IMR-90 (cell line): ENCODE measurements around the gene GNB5. TPM values are rescaled to one million over a fixed set of nuclear protein-coding genes. Genes with fewer than 3 reads are reported as not detected.

ENCODE experiments used
- ATAC-seq: fragments of 200-7000 bp; cut with Tn5 transposase; 2 replicates; pipeline ENCODE4 v1.9.1; 2020; ENCODE audit warnings: low read depth, mild to moderate bottlenecking, moderate library complexity
- BruUV-seq: library from RNA; stranded (reverse); fragments of 400-500 nt; replicated peaks from 2 replicates; lab custom pipeline; 2021; lab: Mats Ljungman, UMichigan
- CTCF ChIA-PET: fragments of 300-600 bp; formaldehyde crosslinking; extraction: SDS; loops from one replicate; lab custom pipeline; 2021; ENCODE audit warnings: antibody characterized with exemption; lab: Yijun Ruan, JAX
- POLR2A ChIA-PET: fragments of 300-600 bp; sonication (Branson Sonifier 250); formaldehyde crosslinking; loops from one replicate; lab custom pipeline; 2022; ENCODE audit warnings: antibody characterized with exemption; ENCODE audit not compliant: unreplicated experiment; lab: Charles Lee
- DNase-seq: peaks from one replicate; pipeline ENCODE4 v3.0.0; 2013
- H2AFZ ChIP-seq: replicated peaks from 2 replicates; pipeline ENCODE3; 2013; ENCODE audit warnings: low read length, mild to moderate bottlenecking; ENCODE audit not compliant: poor library complexity
- H2AK5ac ChIP-seq: 2 replicates; pipeline ENCODE4 v1.6.1; 2013; ENCODE audit warnings: low read depth, low read length, inconsistent platforms
- H2AK9ac ChIP-seq: replicated peaks from 2 replicates; pipeline ENCODE3; 2013; ENCODE audit warnings: mild to moderate bottlenecking, low read depth, low read length, moderate library complexity; ENCODE audit not compliant: poor library complexity
- H2BK120ac ChIP-seq: 2 replicates; pipeline ENCODE4 v1.6.1; 2013; ENCODE audit warnings: low read depth, low read length, inconsistent platforms
- H2BK15ac ChIP-seq: 3 replicates; pipeline ENCODE4 v1.6.1; 2013; ENCODE audit warnings: low read depth, low read length, inconsistent platforms
- H2BK20ac ChIP-seq: 2 replicates; pipeline ENCODE4 v1.6.1; 2013; ENCODE audit warnings: low read depth, mild to moderate bottlenecking, inconsistent platforms, low read length, moderate library complexity
- H2BK5ac ChIP-seq: 2 replicates; pipeline ENCODE4 v1.6.1; 2013; ENCODE audit warnings: mild to moderate bottlenecking, low read depth, low read length, inconsistent platforms; ENCODE audit not compliant: poor library complexity, severe bottlenecking
- H3K14ac ChIP-seq: replicated peaks from 2 replicates; pipeline ENCODE4 v1.6.1; 2013; ENCODE audit warnings: low read depth, low read length, inconsistent platforms
- H3K18ac ChIP-seq: 2 replicates; pipeline ENCODE4 v1.6.1; 2013; ENCODE audit warnings: low read depth, low read length, control low read depth
- H3K23ac ChIP-seq: 2 replicates; pipeline ENCODE4 v1.6.1; 2013; ENCODE audit warnings: low read depth, low read length, inconsistent platforms
- H3K27ac ChIP-seq: 2 replicates; pipeline ENCODE4 v1.5.1; 2013; ENCODE audit warnings: mild to moderate bottlenecking, control low read depth, low read length; ENCODE audit not compliant: insufficient read depth
- H3K27me3 ChIP-seq: 2 replicates; pipeline ENCODE4 v1.6.1; 2013; ENCODE audit warnings: low read length; ENCODE audit not compliant: control insufficient read depth, insufficient read depth
- H3K36me3 ChIP-seq: 2 replicates; pipeline ENCODE4 v1.6.1; 2013; ENCODE audit warnings: low read length, mixed read lengths; ENCODE audit not compliant: control insufficient read depth, insufficient read depth
- H3K4ac ChIP-seq: 2 replicates; pipeline ENCODE4 v1.6.1; 2013; ENCODE audit warnings: low read depth, low read length, inconsistent platforms
- H3K4me1 ChIP-seq: 2 replicates; pipeline ENCODE4 v1.6.1; 2013; ENCODE audit warnings: low read length, mixed read lengths; ENCODE audit not compliant: control insufficient read depth, insufficient read depth
- H3K4me2 ChIP-seq: 2 replicates; pipeline ENCODE4 v1.6.1; 2013; ENCODE audit warnings: low read depth, mild to moderate bottlenecking, control low read depth, low read length, moderate library complexity
- H3K4me3 ChIP-seq: 2 replicates; pipeline ENCODE4 v1.5.1; 2013; ENCODE audit warnings: low read depth, mild to moderate bottlenecking, control low read depth, low read length, moderate library complexity; ENCODE audit not compliant: insufficient read depth
- H3K56ac ChIP-seq: 2 replicates; pipeline ENCODE4 v1.6.1; 2013; ENCODE audit warnings: low read length, inconsistent platforms; ENCODE audit not compliant: insufficient read depth; ENCODE audit errors: extremely low read depth
- H3K79me1 ChIP-seq, 2 experiments: 2 replicates each; pipeline ENCODE4 v1.6.1; 2013; ENCODE audit warnings: low read length in 2 of 2, inconsistent platforms in 1 of 2, low read depth in 1 of 2
- H3K9ac ChIP-seq: 2 replicates; pipeline ENCODE4 v1.6.1; 2013; ENCODE audit warnings: low read depth, low read length, control low read depth
- H3K9me1 ChIP-seq: 2 replicates; pipeline ENCODE4 v1.6.1; 2013; ENCODE audit warnings: low read length, inconsistent platforms; ENCODE audit not compliant: insufficient read depth
- H3K9me3 ChIP-seq: 2 replicates; pipeline ENCODE4 v1.6.1; 2013; ENCODE audit warnings: low read length; ENCODE audit not compliant: control insufficient read depth, insufficient read depth
- H4K20me1 ChIP-seq: 2 replicates; pipeline ENCODE4 v1.6.1; 2013; ENCODE audit warnings: low read length, inconsistent platforms; ENCODE audit not compliant: insufficient read depth
- H4K5ac ChIP-seq: 2 replicates; pipeline ENCODE4 v1.6.1; 2013; ENCODE audit warnings: mild to moderate bottlenecking, low read depth, low read length, control low read depth
- H4K8ac ChIP-seq, 2 experiments: 2 replicates each; pipeline ENCODE4 v1.6.1; 2013; ENCODE audit warnings: low read depth in 2 of 2, low read length in 2 of 2, control low read depth in 1 of 2, inconsistent platforms in 1 of 2
- H4K91ac ChIP-seq: 2 replicates; pipeline ENCODE4 v1.6.1; 2013; ENCODE audit warnings: low read depth, low read length, inconsistent platforms; ENCODE audit not compliant: insufficient read depth
- BHLHE40 ChIP-seq: fragments of 150-350 bp; IDR thresholded peaks from 2 replicates; pipeline ENCODE4 v1.6.1; 2016; ENCODE audit warnings: mild to moderate bottlenecking, low read depth, low read length
- CEBPB ChIP-seq: IDR thresholded peaks from 2 replicates; pipeline ENCODE4 v1.6.1; 2012; ENCODE audit warnings: low read depth, low read length, improper control_type of control experiment
- CHD1 ChIP-seq: IDR thresholded peaks from 2 replicates; pipeline ENCODE4 v1.6.1; 2012; ENCODE audit warnings: low read depth, low read length, improper control_type of control experiment
- FOS ChIP-seq: fragments of 150-350 bp; IDR thresholded peaks from 2 replicates; pipeline ENCODE4 v1.6.1; 2016; ENCODE audit warnings: low read depth, low read length
- MAFK ChIP-seq: IDR thresholded peaks from 2 replicates; pipeline ENCODE4 v1.6.1; 2012; ENCODE audit warnings: low read depth, low read length, improper control_type of control experiment
- MAZ ChIP-seq: IDR thresholded peaks from 2 replicates; pipeline ENCODE4 v1.6.1; 2012; ENCODE audit warnings: low read depth, mild to moderate bottlenecking, low read length, improper control_type of control experiment, moderate library complexity, borderline replicate concordance
- MXI1 ChIP-seq: IDR thresholded peaks from 2 replicates; pipeline ENCODE4 v1.6.1; 2012; ENCODE audit warnings: low read depth, mild to moderate bottlenecking, low read length, moderate library complexity, borderline replicate concordance
- NFE2L2 ChIP-seq: fragments of 150-350 bp; IDR thresholded peaks from 2 replicates; pipeline ENCODE4 v1.6.1; 2016; ENCODE audit warnings: low read depth, mild to moderate bottlenecking, low read length
- POLR2A ChIP-seq: IDR thresholded peaks from 2 replicates; pipeline ENCODE4 v1.6.1; 2012; ENCODE audit warnings: mild to moderate bottlenecking, low read depth, low read length
- RAD21 ChIP-seq: IDR thresholded peaks from 2 replicates; pipeline ENCODE4 v1.6.1; 2012; ENCODE audit warnings: low read length, improper control_type of control experiment
- RCOR1 ChIP-seq: IDR thresholded peaks from 2 replicates; pipeline ENCODE4 v1.6.1; 2012; ENCODE audit warnings: mild to moderate bottlenecking, low read length, improper control_type of control experiment; ENCODE audit not compliant: insufficient replicate concordance
- RFX5 ChIP-seq: IDR thresholded peaks from 2 replicates; pipeline ENCODE4 v1.8.0; 2012; ENCODE audit warnings: low read depth, mild to moderate bottlenecking, low read length, moderate library complexity
- SMC3 ChIP-seq: fragments of 150-350 bp; IDR thresholded peaks from 2 replicates; pipeline ENCODE4 v1.6.1; 2016; ENCODE audit warnings: low read depth, mild to moderate bottlenecking, antibody characterized with exemption, low read length, moderate library complexity
- WGBS, 2 experiments: methylation state at CpG; one replicate each; pipeline versions ENCODE4 v1.1.5 to v1.1.7; 2013; ENCODE audit warnings: missing lambda C conversion rate in 2 of 2; ENCODE audit not compliant: insufficient read length in 1 of 2; ENCODE audit errors: extremely low coverage in 2 of 2; 5-methylcytosine and 5-hydroxymethylcytosine counted together
- dilution Hi-C: fragments of 300-500 bp; cut with HindIII; formaldehyde crosslinking; loops from one replicate; pipeline ENCODE4 v1.14.3; 2018; ENCODE audit warnings: low sequenced_read_pairs; ENCODE audit not compliant: unreplicated experiment
- in situ Hi-C: fragments of 300-500 bp; cut with MboI; formaldehyde crosslinking; loops from 3 replicates; pipeline ENCODE4 v1.14.3; 2019; ENCODE audit warnings: low sequenced_read_pairs, inconsistent platforms, mixed read lengths
- intact Hi-C: fragments of 100-400 bp; cut with micrococcal nuclease; formaldehyde crosslinking; loops from 2 replicates; pipeline ENCODE4 v1.10.0; 2022
- polyA plus RNA-seq, 3 experiments: library from polyadenylated mRNA; depleted of rRNA; stranded (reverse); fragments of >200 nt; gene quantifications; 2 replicates each; pipeline ENCODE4 v1.2.3, GENCODE V29; 2012; ENCODE audit warnings: low replicate concordance in 1 of 3
- total RNA-seq: library from RNA; depleted of rRNA; stranded (reverse); fragments of >200 nt; gene quantifications from 2 replicates; pipeline ENCODE4 v1.2.3, GENCODE V29; 2012
- TF ChIP-seq, protein P1 (sequence below): fragments of 150-350 bp; IDR thresholded peaks from 2 replicates; pipeline ENCODE4 v1.6.1; 2017; ENCODE audit warnings: mild to moderate bottlenecking, antibody characterized with exemption, low read length, low read depth
- TF ChIP-seq, protein P2 (sequence below): conservative IDR thresholded peaks from 2 replicates; pipeline ENCODE4 v1.5.1; 2012; ENCODE audit warnings: mild to moderate bottlenecking, low read depth, low read length, improper control_type of control experiment
- TF ChIP-seq, protein P3 (sequence below): fragments of 150-350 bp; IDR thresholded peaks from 2 replicates; pipeline ENCODE4 v1.6.1; 2016; ENCODE audit warnings: low read depth, mild to moderate bottlenecking, low read length, moderate library complexity, borderline replicate concordance

Gene GNB5
- total and polyA plus RNA-seq, 2 of the 4 experiments (the other 2 are of a cell fraction): 27.7 to 33.2 TPM

GRCh38 chr15:52121896-52122295 is 69.3 kb downstream of the GNB5 start:
- no peak overlapping the region for H4K91ac ChIP-seq
- TF ChIP-seq SMC3: no peak
- TF ChIP-seq, protein P1, sequence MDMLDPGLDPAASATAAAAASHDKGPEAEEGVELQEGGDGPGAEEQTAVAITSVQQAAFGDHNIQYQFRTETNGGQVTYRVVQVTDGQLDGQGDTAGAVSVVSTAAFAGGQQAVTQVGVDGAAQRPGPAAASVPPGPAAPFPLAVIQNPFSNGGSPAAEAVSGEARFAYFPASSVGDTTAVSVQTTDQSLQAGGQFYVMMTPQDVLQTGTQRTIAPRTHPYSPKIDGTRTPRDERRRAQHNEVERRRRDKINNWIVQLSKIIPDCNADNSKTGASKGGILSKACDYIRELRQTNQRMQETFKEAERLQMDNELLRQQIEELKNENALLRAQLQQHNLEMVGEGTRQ: no peak
- no peak for TF ChIP-seq RCOR1
- TF ChIP-seq, protein P2, sequence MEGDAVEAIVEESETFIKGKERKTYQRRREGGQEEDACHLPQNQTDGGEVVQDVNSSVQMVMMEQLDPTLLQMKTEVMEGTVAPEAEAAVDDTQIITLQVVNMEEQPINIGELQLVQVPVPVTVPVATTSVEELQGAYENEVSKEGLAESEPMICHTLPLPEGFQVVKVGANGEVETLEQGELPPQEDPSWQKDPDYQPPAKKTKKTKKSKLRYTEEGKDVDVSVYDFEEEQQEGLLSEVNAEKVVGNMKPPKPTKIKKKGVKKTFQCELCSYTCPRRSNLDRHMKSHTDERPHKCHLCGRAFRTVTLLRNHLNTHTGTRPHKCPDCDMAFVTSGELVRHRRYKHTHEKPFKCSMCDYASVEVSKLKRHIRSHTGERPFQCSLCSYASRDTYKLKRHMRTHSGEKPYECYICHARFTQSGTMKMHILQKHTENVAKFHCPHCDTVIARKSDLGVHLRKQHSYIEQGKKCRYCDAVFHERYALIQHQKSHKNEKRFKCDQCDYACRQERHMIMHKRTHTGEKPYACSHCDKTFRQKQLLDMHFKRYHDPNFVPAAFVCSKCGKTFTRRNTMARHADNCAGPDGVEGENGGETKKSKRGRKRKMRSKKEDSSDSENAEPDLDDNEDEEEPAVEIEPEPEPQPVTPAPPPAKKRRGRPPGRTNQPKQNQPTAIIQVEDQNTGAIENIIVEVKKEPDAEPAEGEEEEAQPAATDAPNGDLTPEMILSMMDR: no peak
- no peak for TF ChIP-seq RFX5
- TF ChIP-seq MAZ: no peak
- no peak for TF ChIP-seq CEBPB
- TF ChIP-seq BHLHE40: no peak
- no peak for TF ChIP-seq CHD1
- TF ChIP-seq POLR2A: no peak
- no peak for TF ChIP-seq FOS
- TF ChIP-seq NFE2L2: no peak
- no peak for TF ChIP-seq RAD21
- TF ChIP-seq MAFK: no peak
- TF ChIP-seq MXI1: no peak
- TF ChIP-seq, protein P3, sequence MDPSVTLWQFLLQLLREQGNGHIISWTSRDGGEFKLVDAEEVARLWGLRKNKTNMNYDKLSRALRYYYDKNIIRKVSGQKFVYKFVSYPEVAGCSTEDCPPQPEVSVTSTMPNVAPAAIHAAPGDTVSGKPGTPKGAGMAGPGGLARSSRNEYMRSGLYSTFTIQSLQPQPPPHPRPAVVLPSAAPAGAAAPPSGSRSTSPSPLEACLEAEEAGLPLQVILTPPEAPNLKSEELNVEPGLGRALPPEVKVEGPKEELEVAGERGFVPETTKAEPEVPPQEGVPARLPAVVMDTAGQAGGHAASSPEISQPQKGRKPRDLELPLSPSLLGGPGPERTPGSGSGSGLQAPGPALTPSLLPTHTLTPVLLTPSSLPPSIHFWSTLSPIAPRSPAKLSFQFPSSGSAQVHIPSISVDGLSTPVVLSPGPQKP: no peak
- POLR2A ChIA-PET: no interaction called here
- H3K14ac ChIP-seq: no peak overlapping the region
- no peak overlapping the region for H3K56ac ChIP-seq
- H4K8ac ChIP-seq: no peak overlapping the region
- dilution Hi-C loops (no loop called here), in situ Hi-C loops (no loop called here), intact Hi-C loops (no loop called here)
- no peak overlapping the region for H2AFZ ChIP-seq
- no peak overlapping the region for H2BK120ac ChIP-seq
- no peak overlapping the region for H2BK15ac ChIP-seq
- H3K4me2 ChIP-seq: no peak overlapping the region
- no peak overlapping the region for H2BK20ac ChIP-seq
- peaks cover 14% of the 10 kb centered on the region for H3K9me1 ChIP-seq
- no CpG with 5 or more reads among the region's 2 CpGs for WGBS, 2 experiments
- no peak overlapping the region for H3K23ac ChIP-seq
- H3K9me3 ChIP-seq: no peaks in the 10 kb centered on the region
- H4K20me1 ChIP-seq: no peaks in the 10 kb centered on the region
- no peaks in the 10 kb centered on the region for H3K79me1 ChIP-seq
- DNase-seq (peak; percentile 59), ATAC-seq (no peak)
- no peak overlapping the region for H3K4me3 ChIP-seq
- H3K4me1 ChIP-seq: peaks cover 4% of the 10 kb centered on the region
- H3K4ac ChIP-seq: no peak overlapping the region
- no peak overlapping the region for H2AK5ac ChIP-seq
- H3K18ac ChIP-seq: no peak overlapping the region
- H3K36me3 ChIP-seq: no peaks in the 10 kb centered on the region; the same call in 1 of the 2 replicates
- BruUV-seq: TSS peak; percentile 67
- CTCF ChIA-PET: no interaction called here
- no peaks in the 10 kb centered on the region for H3K27me3 ChIP-seq
- no peak overlapping the region for H2BK5ac ChIP-seq
- H3K9ac ChIP-seq: no peak overlapping the region
- no peak overlapping the region for H4K5ac ChIP-seq
- no peak overlapping the region for H3K27ac ChIP-seq
- H2AK9ac ChIP-seq: no peak overlapping the region
